ENCODE results near the gene PRR19.
"Not testable (repeated sequence)": the region's sequence is repeated elsewhere in the genome, so short reads cannot be mapped to it uniquely, and the experiment has no call there.

Gene PRR19

GRCh38 chr19:42301646-42302203, at the start of gene PRR19:
Gene PRR19, plus strand, starts transcription at chr19:42302132. Its CDS starts 7,453 bp downstream, at chr19:42309585.
- peak in 1 of 56 donors; percentile 50 for DNase-seq

GRCh38 chr19:42252365-42253244, 49.3 kb upstream of the PRR19 start:
- peak in 55 of 56 donors; percentile 53 to 94 (median 83) for DNase-seq

GRCh38 chr19:42253245-42254088, 48.5 kb upstream of the PRR19 start:
- DNase-seq, result peak in 37 of 56 donors; percentile 23 to 73 (median 59)

- DNase-seq, result peak in 50 of 56 donors; percentile 17 to 89 (median 70)
Observed at GRCh38 chr19:42254089-42254849, 47.7 kb upstream of the PRR19 start.

GRCh38 chr19:42254850-42255765, 46.8 kb upstream of the PRR19 start, which contains the start of gene ERF:
Gene ERF, minus strand, starts transcription at chr19:42255128. Its CDS starts 129 bp downstream, at chr19:42254999.
- DNase-seq, result peak in 55 of 56 donors; percentile 47 to 97 (median 89)

- DNase-seq, result peak in 40 of 56 donors; percentile 15 to 79 (median 52)
Observed at GRCh38 chr19:42255766-42256745, 45.9 kb upstream of the PRR19 start.

- not testable (repeated sequence) for DNase-seq
Observed at GRCh38 chr19:42257842-42258241, 44.1 kb upstream of the PRR19 start.

- DNase-seq, result no peak
Observed at GRCh38 chr19:42261763-42262162, 40.2 kb upstream of the PRR19 start.

- not testable (repeated sequence) for DNase-seq
Observed at GRCh38 chr19:42266105-42266504, 35.8 kb upstream of the PRR19 start.

- DNase-seq, result not testable (repeated sequence)
Observed at GRCh38 chr19:42266928-42267603, 34.9 kb upstream of the PRR19 start.

GRCh38 chr19:42267644-42268141, 34.2 kb upstream of the PRR19 start:
- peak in 1 of 56 donors; percentile 34 for DNase-seq

- peak; percentile 95 to 100 (median 99) for DNase-seq
Observed at GRCh38 chr19:42268142-42268703, 33.7 kb upstream of the PRR19 start.

GRCh38 chr19:42268704-42269477, 33.0 kb upstream of the PRR19 start, which contains the start of gene CIC:
Gene CIC, plus strand, starts transcription at chr19:42269252. Its CDS starts 2,532 bp downstream, at chr19:42271784.
- DNase-seq, result peak; percentile 95 to 100 (median 100)

GRCh38 chr19:42269478-42270345, 32.2 kb upstream of the PRR19 start:
- no peak for DNase-seq

All from amygdala (tissue), 56 donors.